Measurements from ENCODE around the gene CPT1C. TPM values are rescaled to one million over a fixed set of nuclear protein-coding genes. Genes with fewer than 3 reads are reported as not detected.

The CPT1C gene
- total RNA-seq, 2 experiments from 2014 or later = 1.4 to 1.6 TPM

DNA sequence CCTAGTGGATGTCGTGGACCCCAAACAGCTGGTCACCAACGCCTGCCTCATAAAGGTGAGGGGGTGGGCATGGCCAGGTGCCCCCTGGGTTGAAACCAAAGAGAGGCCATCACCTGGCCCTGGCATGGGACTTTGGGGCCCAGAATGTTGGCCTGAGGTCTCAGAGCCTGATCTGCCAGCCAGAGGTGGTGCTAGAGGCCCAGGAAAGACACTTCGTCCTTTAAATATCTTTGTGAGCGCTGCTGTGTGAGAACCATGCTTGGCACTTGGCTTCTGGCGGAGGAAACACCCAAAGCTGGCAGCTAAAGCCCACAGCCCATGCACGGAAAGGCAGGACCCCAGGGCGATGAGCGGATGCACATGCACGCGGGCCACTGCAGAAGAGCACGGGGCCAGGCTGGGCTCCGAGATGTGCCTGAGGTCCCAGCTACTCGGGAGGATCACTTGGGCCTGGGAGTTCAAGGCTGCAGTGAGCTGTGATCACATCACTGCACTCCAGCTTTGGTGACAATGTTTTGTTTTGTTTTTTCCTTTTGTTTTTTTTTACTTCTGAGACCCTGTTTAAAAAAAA is 5.8 kb upstream of the CPT1C start:
- peaks cover 23% of the 10 kb centered on the region for H3K4me1 Mint-ChIP-seq (ENCODE audit: low read depth)
- intact Hi-C loops (cut with micrococcal nuclease) = no loop called here
- no peak overlapping the region for H3K4me3 Mint-ChIP-seq
- CTCF ChIA-PET = interaction anchor here (0.6 to 1.6 kb wide), 10 partner anchors 8 to 179 kb away, joined by 3 to 5 read pairs (median 3); no protein-coding TSS in a partner anchor
- H3K36me3 Mint-ChIP-seq = peaks cover 54% of the 10 kb centered on the region
- DNase-seq = no peak
- POLR2A ChIA-PET = interaction anchor here (0.5 to 1.0 kb wide), 3 partner anchors 11 to 75 kb away, joined by 3 to 4 read pairs (median 3); no protein-coding TSS in a partner anchor
- no peaks in the 10 kb centered on the region for H3K9me3 Mint-ChIP-seq
- no peaks in the 10 kb centered on the region for H3K27me3 Mint-ChIP-seq
- H3K27ac Mint-ChIP-seq = no peak overlapping the region

DNA sequence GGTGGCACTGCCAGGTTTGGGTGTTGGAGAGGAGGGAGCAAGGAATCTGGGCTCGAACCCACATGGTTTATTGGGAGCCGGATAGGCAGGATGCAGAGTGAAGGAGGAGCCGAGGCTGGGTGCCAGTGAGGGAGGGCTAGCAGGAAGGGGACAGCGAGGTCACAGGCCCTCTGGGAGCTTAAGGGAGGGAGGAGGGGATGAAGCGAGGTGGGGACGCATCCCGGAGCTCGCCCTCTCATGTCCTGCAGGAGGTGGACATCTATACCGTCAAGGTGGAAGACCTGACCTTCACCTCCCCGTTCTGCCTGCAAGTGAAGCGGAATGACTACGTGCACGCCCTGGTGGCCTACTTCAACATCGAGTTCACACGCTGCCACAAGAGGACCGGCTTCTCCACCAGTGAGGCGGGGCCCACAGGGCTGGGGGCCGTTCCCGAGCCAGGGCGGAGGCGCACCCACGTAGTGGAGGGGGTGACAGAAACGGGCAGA is 5.0 kb upstream of the CPT1C start:
- H3K4me1 Mint-ChIP-seq (ENCODE audit: low read depth) = peaks cover 23% of the 10 kb centered on the region
- H3K9me3 Mint-ChIP-seq = no peaks in the 10 kb centered on the region
- peaks cover 58% of the 10 kb centered on the region for H3K36me3 Mint-ChIP-seq
- intact Hi-C loops (cut with micrococcal nuclease) = no loop called here
- ChIA-PET POLR2A (interaction anchor here (0.5 to 0.7 kb wide), 2 partner anchors 10 to 76 kb away, joined by 3 to 4 read pairs; no protein-coding TSS in a partner anchor), CTCF (interaction anchor here (1.0 to 1.2 kb wide), 2 partner anchors 116 to 179 kb away, joined by 3 to 5 read pairs; no protein-coding TSS in a partner anchor)
- H3K27me3 Mint-ChIP-seq = peaks cover 7% of the 10 kb centered on the region
- H3K27ac Mint-ChIP-seq = no peak overlapping the region
- no peak for DNase-seq
- no peak overlapping the region for H3K4me3 Mint-ChIP-seq

- ChIA-PET CTCF (interaction anchor here (1.3 kb wide), 1 partner anchor 180 kb away, joined by 3 read pairs; no protein-coding TSS in a partner anchor), POLR2A (no interaction called here)
- no peak overlapping the region for H3K4me3 Mint-ChIP-seq
- DNase-seq = no peak
- peaks cover 25% of the 10 kb centered on the region for H3K4me1 Mint-ChIP-seq (ENCODE audit: low read depth)
- H3K36me3 Mint-ChIP-seq = peaks cover 54% of the 10 kb centered on the region
- no peaks in the 10 kb centered on the region for H3K9me3 Mint-ChIP-seq
- intact Hi-C loops (cut with micrococcal nuclease) = no loop called here
- no peak overlapping the region for H3K27ac Mint-ChIP-seq
- H3K27me3 Mint-ChIP-seq = peaks cover 11% of the 10 kb centered on the region
Observed at GRCh38 chr19:49686503-49687088, 4.3 kb upstream of the CPT1C start.

DNA sequence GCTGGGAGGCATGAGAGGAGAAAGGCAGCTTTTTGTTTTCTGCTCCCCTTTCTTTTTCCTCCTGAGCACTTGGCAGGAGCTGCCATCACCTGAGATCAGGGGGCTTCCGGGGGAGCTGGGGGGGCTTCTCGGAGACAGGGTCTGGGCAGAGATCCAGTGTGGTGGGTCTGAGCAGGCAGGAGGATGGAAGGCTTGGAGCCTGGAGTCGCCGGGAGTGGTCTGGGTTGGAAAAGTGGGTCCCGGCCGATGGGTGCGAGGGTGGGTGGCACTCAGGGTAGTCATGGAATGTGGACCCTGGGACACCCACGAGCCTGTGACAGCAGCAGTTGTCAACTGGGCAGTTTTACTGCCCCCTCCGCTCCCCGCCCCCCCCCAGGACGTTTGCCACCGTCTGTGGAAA is 3.8 kb upstream of the CPT1C start:
- Mint-ChIP-seq H3K27ac (no peak overlapping the region), H3K4me3 (no peak overlapping the region), H3K36me3 (peaks cover 50% of the 10 kb centered on the region), H3K4me1 (ENCODE audit: low read depth) (peaks cover 20% of the 10 kb centered on the region), H3K9me3 (no peaks in the 10 kb centered on the region), H3K27me3 (peaks cover 11% of the 10 kb centered on the region)
- DNase-seq = no peak
- intact Hi-C loops (cut with micrococcal nuclease) = no loop called here
- ChIA-PET CTCF (interaction anchor here (1.3 kb wide), 1 partner anchor 181 kb away, joined by 3 read pairs; no protein-coding TSS in a partner anchor), POLR2A (interaction anchor here (0.6 kb wide), 1 partner anchor 31 kb away, joined by 3 read pairs; no protein-coding TSS in a partner anchor)

DNA sequence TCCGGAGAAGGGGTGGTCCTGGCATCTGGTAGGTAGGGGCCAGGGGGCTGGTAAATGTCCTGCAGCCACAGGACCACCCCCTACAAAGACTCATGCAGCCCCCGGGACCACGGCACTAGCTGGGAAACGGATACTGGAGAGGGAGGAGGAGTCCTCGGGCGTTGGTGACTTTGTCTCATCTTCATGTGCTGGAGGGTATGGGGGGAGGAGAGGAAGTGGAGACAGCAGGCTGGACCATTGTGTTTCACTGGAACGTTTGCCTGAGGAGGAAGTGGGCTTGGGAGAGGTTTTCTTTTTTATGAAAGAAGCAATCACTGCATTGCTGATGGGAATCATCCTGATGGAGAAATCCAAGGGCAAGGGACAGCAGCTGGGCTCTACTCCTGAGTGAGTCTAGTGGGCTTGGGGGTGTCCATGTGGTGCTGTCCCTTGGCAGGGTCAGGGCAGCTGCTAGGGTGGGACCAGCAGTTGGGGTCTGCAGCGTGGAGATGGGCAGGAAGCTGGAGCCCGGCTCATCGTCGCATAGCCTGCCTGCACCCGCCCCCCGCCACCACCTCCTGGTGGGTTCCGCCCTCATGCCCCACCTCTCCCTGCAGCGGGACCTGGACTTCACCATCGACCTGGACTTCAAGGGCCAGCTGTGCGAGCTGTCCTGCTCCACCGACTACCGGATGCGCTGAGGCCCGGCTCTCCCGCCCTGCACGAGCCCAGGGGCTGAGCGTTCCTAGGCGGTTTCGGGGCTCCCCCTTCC is 3.2 kb upstream of the CPT1C start:
- Mint-ChIP-seq H3K4me1 (ENCODE audit: low read depth) (peaks cover 16% of the 10 kb centered on the region), H3K9me3 (no peaks in the 10 kb centered on the region), H3K36me3 (peaks cover 45% of the 10 kb centered on the region), H3K27me3 (peaks cover 15% of the 10 kb centered on the region), H3K27ac (no peak overlapping the region), H3K4me3 (no peak overlapping the region)
- ChIA-PET POLR2A (interaction anchor here (0.5 to 0.6 kb wide), 2 partner anchors 13 to 30 kb away, joined by 3 read pairs; no protein-coding TSS in a partner anchor), CTCF (interaction anchor here (1.3 kb wide), 1 partner anchor 182 kb away, joined by 3 read pairs; no protein-coding TSS in a partner anchor)
- intact Hi-C loops (cut with micrococcal nuclease) = no loop called here
- no peak for DNase-seq

DNA sequence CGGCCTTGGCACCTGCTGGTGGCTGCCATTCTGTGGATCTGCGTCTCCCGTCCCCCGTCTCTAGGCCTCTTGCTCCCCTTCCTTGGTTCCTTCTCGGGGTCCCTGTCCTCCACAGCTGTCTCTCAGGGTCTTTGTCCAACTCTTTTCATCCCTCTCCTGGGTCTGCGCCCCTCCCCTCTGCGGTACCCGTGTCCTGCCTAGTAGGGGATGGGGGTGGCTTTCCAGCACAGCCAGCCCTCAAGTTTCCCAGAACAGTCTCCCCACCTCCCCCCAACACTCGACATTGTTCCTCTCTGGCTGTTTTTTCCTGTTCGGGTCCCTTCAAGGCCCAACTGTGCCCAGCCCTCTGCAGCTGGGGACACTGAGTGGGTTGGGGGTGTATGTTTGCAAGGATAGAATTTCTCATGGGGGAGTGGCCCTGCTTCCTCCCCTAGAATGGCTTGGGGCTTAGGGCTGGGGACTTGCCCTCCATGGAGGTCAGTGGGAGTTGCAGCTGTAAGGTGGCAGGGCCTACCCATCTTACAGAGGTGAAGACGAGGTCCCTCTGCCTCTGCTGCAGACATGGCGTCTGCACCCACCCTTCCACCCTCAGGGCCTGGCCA is 2.3 kb upstream of the CPT1C start:
- Mint-ChIP-seq H3K36me3 (peaks cover 41% of the 10 kb centered on the region), H3K4me3 (no peak overlapping the region), H3K4me1 (ENCODE audit: low read depth) (peaks cover 16% of the 10 kb centered on the region), H3K9me3 (no peaks in the 10 kb centered on the region), H3K27ac (no peak overlapping the region), H3K27me3 (peaks cover 15% of the 10 kb centered on the region)
- intact Hi-C loops (cut with micrococcal nuclease) = no loop called here
- POLR2A ChIA-PET = interaction anchor here (0.5 kb wide), 1 partner anchor 12 kb away, joined by 3 read pairs; no protein-coding TSS in a partner anchor
- CTCF ChIA-PET = interaction anchor here (0.7 kb wide), 1 partner anchor 16 kb away, joined by 3 read pairs; no protein-coding TSS in a partner anchor
- DNase-seq = no peak

DNA sequence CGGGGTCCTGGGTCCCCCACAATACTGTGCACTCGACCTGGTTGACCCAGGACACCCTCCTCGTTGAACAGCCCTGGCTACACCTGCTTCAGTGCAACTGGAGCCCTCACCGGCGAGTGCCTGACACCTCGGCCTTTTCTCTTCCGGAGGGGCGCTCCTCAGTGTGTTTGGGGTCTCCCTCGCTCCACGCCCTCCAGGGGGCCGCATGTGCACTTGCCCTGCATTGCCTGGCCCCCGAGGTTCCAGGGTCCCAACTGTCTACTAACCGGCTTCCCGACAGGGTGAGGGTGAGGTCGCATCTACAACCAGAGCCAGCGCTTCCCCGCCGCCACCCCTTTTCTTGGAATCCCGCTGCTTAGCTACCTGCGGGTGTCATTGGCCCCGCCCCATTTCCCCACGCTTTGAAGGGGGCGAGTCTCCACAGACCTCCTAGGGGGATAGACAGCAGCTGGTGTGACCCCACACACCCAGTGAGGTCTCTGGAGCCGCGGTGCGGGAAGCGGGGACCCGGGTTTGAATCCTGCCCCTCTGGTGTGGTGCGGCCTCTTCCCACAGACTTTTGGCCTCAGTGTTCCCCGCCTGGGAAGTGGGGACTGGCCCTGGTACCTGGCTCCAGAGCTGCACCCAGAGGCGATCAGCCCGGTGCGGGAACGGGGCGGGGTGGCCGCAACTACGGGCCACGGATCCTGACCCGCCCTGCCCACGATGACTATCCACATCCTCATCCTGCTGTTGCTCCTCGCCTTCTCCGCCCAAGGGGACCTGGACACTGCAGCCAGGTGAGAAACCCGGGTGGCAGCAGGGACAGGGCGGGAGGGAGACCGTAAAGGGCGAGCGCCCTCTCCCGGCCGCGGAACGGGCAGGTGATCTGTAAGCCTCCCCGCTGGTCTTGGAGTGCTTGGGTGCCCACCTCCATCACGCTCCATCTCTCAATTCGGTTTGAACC is 1.5 kb upstream of the CPT1C start, which contains the start of gene ADM5:
ADM5 (plus strand) TSS at position 462 of the 946 bp plus-strand sequence; CDS start at position 706, 244 bp downstream.
- H3K27ac Mint-ChIP-seq = no peak within 1 kb of the TSS
- peaks cover 33% of the 10 kb centered on the region for H3K36me3 Mint-ChIP-seq
- peak; percentile 54 for DNase-seq
- peaks cover 15% of the 10 kb centered on the region for H3K27me3 Mint-ChIP-seq
- H3K4me1 Mint-ChIP-seq (ENCODE audit: low read depth) = peaks cover 16% of the 10 kb centered on the region
- intact Hi-C loops (cut with micrococcal nuclease) = no loop called here
- ChIA-PET POLR2A (interaction anchor here (2.0 kb wide), 1 partner anchor 12 kb away, joined by 6 read pairs; the partner anchor contains the start of gene PRMT1), CTCF (interaction anchor here (0.6 to 1.6 kb wide), 3 partner anchors 13 to 888 kb away, joined by 3 read pairs; no protein-coding TSS in a partner anchor)
- H3K9me3 Mint-ChIP-seq = no peaks in the 10 kb centered on the region
- peak within 1 kb of the TSS; percentile 75 for H3K4me3 Mint-ChIP-seq

DNA sequence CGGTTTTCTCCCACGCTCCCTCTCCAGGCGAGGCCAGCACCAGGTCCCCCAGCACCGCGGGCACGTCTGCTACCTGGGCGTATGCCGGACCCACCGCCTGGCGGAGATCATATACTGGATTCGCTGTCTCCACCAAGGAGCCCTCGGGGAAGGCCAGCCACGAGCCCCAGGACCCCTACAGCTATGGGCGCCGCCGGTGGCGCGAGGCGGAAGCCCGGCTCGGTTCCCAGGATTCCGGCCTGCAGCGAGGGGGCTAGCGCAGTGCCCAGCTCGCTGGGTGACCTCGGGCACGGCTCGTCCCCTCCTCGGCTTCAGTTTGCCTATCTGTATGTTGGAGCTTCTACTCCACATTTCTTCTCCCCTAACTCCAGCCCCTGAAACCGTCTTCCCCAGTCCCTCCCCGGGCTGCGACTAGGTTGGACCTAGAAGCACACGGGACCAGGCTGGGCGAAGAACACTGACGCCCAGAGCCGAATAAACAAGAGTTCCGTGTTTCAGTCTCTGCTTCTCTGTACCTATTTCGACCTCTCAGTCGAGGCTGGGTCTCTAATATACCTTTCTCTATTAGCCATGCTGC is 749 bp upstream of the CPT1C start:
- H3K9me3 Mint-ChIP-seq = no peaks in the 10 kb centered on the region
- peaks cover 29% of the 10 kb centered on the region for H3K36me3 Mint-ChIP-seq
- H3K27me3 Mint-ChIP-seq = peaks cover 15% of the 10 kb centered on the region
- H3K4me1 Mint-ChIP-seq (ENCODE audit: low read depth) = peaks cover 16% of the 10 kb centered on the region
- DNase-seq = no peak
- POLR2A ChIA-PET = interaction anchor here (0.7 to 2.0 kb wide), 2 partner anchors 12 to 13 kb away, joined by 3 to 6 read pairs; partner anchors contain the start of gene PRMT1
- intact Hi-C loops (cut with micrococcal nuclease) = no loop called here
- no peak overlapping the region for H3K27ac Mint-ChIP-seq
- CTCF ChIA-PET = interaction anchor here (0.6 to 1.6 kb wide), 2 partner anchors 14 to 889 kb away, joined by 3 read pairs; no protein-coding TSS in a partner anchor
- peak overlapping the region; percentile 75 for H3K4me3 Mint-ChIP-seq

DNA sequence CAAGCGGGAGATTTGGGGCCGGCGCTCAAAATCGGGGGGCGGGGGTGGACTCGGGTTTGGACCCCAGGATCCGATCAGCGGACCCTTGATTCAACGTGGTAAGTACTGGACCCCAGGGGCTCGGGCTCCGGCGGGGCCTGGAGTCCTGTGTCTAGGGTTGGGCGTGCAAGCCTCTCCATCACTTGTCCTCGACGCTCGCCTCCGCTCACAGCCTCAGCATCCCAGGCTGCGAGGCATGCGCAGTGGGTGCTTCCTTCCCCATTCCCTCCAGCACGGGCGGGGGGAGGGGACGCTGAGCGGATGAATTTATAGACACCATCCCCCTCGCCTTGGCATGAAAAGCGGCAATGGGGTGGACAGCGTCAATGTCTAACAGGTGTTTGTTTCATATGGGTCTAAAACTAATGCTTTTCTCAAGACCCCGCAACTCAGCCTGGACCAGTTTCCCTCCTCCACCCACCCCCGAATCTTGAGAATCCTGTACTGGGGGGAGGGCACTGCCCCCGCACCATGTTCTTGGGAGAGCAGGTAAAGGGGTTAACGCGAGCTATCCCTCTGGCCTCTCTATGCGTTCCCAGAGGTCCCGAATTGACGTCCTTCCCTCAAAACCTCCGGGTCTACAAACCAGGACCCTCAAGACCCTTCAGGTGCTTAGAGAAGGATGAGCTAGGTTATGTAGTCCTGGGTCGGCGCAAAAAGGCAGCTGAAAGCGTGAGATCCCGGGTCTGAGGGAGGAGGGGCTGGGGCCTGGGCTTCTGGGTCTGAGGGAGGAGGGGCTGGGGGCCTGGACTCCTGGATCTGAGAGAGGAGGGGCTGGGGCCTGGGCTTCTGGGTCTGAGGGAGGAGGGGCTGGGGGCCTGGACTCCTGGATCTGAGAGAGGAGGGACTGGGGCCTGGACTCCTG is 579 bp downstream of the CPT1C start:
- peaks cover 22% of the 10 kb centered on the region for H3K36me3 Mint-ChIP-seq
- peak overlapping the region; percentile 75 for H3K4me3 Mint-ChIP-seq
- peaks cover 16% of the 10 kb centered on the region for H3K4me1 Mint-ChIP-seq (ENCODE audit: low read depth)
- DNase-seq = peak; percentile 57
- ChIA-PET POLR2A (interaction anchor here (0.9 to 2.0 kb wide), 2 partner anchors 11 to 15 kb away, joined by 3 to 6 read pairs; partner anchors contain the start of gene PRMT1), CTCF (interaction anchor here (0.8 to 1.6 kb wide), 3 partner anchors 11 to 178 kb away, joined by 3 to 8 read pairs (median 3); no protein-coding TSS in a partner anchor)
- H3K27me3 Mint-ChIP-seq = peaks cover 15% of the 10 kb centered on the region
- H3K9me3 Mint-ChIP-seq = no peaks in the 10 kb centered on the region
- H3K27ac Mint-ChIP-seq = no peak overlapping the region
- intact Hi-C loops (cut with micrococcal nuclease) = no loop called here
